CD4-positive, alpha-beta T cell treated with Interleukin-2 at 100 ng/mL for 4 hours (primary cell): ENCODE data around the gene CTNNBL1.
"Not testable (repeated sequence)": the region's sequence is repeated elsewhere in the genome, so short reads cannot be mapped to it uniquely, and the experiment has no call there.

Experiments
- DNase-seq: peaks from one replicate; pipeline ENCODE4 v3.0.0-alpha.2; 2020; ENCODE audit warnings: low spot score

The CTNNBL1 gene

DNA sequence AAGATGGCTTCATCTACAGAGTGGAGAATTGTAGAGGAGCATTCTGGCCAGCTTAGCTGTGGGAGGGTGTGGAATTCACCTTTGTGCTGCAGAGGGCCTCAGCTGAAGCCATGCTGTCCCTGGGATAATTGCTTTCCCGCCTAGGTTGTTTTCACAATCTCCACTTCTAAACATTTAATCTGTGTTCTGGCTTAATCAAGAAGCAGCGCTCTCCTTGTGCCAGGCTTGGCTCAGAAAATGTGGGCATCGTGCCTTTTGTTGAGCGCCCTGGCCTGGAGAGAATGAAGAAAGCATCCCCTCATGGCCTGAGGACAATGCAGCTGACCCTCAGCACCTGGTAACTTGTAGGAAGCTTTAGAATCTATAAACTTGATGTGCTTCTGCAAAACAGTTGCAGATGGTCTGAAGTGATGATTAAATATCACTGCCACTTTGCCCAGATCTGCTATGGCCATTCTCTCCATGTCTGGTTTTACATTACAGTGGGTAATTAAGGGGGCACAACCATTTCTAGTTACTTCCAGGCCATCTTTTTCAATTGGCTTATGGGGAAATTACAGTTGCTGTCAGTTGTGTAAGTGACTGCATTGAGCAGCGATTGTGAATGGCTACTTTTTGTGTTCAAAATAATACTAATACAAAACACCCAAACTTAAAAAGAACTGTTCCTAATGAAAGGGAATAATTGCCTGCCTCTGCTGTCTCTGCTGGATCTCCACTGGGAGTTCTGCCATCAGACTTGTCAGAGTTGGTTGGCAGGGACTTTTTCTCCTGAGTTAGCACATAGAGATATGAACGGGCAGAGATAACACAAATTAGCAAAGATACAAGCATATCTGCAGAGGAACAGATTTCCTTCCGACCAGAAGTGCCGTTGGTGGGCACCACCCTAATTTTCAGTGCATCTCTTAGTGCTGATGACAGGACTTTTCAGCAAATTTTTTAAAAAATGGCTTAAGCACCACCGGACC lies 18.4 kb downstream of the CTNNBL1 start:
- DNase-seq = no peak

DNA sequence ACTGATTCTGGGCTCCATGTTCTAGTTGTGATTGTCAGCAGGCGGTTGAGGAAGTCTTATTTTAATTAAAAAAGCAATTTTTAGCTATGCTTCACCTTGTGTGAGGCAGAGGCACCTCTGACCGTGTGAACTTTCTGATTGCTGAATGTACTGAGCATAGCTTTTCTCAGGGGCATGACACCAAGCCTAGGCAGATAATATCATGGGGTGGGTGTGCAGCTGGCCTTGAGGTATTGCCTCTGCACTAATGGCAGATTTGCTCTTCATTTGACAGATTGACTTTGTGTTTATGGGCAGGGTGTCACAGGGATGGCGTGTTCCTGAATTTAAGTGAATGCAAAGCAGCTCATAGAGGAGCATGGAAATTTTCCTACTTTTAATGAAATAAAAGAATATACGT lies 19.6 kb downstream of the CTNNBL1 start:
- DNase-seq = no peak

GRCh38 chr20:37714978-37715672 lies 21.3 kb downstream of the CTNNBL1 start:
- no peak for DNase-seq

- no peak for DNase-seq
These were observed 27.9 kb downstream of the CTNNBL1 start for GRCh38 chr20:37721751-37722150.

DNA sequence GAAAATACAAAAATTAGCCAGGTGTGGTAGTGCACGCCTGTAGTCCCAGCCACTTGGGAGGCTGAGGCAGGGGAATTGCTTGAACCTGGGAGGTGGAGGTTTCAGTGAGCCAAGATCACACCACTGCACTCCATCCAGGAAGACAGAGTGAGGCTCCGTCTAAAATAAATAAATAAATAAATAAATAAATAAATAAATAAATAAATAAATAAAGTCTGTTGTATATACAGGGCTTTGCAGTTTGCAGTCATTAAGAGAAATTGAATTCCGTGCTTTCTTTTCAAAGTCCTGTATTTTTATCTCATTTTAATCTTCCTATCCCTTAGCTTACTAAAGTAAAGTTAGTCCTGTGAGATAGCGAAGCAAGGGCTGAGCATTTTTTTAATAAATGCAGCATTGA lies 28.5 kb downstream of the CTNNBL1 start:
- DNase-seq = not testable (repeated sequence)

GRCh38 chr20:37723668-37724067 lies 29.8 kb downstream of the CTNNBL1 start:
- DNase-seq = no peak

DNA sequence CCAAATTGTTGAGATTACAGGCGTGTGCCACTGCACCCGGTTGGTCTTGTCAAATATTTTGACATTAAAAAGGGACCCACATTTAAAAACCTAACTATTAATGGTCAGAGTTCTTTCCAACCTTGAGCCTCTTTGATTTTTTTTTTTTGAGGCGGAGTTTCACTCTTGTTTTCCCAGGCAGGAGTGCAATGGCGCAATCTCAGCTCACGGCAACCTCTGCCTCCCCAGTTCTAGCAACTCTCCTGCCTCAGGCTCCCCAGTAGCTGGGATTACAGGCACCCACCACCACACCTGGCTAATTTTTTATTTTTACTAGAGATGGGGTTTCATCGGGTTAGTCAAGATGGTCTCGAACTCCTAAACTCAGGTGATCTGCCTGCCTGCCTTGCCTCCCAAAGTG lies 31.3 kb downstream of the CTNNBL1 start:
- no peak for DNase-seq

DNA sequence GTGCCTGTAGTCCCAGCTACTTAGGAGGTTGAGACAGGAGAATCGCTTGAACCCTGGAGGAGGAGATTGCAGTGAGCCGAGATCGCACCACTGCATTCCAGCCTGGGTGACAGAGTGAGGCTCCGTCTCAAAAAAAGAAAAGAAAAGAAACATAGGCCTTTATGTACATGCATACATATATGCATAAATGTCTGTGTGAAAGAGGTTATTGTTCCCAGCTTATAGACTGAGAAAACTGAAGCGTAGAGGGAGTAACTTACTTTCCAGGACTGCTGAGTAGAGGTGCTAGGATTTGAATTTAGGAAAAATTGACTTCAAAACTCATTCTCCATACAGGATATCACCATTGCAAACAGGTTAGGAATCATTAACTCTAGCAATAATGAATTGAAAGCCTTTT lies 32.0 kb downstream of the CTNNBL1 start:
- DNase-seq = no peak

DNA sequence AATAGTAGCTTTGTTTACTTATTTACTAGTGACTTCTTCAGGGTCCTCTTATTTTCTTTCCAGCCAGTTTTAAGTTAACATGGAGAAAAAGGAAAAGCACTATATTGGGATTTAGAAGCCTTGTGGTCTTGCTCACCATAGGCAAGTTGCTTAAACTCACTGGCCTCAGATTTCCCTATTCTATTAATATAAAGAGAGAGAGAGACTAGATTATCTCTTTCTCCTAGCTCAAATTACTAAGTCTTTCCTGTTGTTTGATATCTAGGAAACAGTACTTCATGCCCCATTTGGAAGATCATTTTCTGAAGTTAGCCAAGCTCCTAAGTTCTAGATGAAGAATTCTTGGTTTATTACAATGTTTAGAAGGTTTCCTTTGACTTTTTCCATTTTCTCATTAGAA lies 32.5 kb downstream of the CTNNBL1 start:
- DNase-seq = no peak

DNA sequence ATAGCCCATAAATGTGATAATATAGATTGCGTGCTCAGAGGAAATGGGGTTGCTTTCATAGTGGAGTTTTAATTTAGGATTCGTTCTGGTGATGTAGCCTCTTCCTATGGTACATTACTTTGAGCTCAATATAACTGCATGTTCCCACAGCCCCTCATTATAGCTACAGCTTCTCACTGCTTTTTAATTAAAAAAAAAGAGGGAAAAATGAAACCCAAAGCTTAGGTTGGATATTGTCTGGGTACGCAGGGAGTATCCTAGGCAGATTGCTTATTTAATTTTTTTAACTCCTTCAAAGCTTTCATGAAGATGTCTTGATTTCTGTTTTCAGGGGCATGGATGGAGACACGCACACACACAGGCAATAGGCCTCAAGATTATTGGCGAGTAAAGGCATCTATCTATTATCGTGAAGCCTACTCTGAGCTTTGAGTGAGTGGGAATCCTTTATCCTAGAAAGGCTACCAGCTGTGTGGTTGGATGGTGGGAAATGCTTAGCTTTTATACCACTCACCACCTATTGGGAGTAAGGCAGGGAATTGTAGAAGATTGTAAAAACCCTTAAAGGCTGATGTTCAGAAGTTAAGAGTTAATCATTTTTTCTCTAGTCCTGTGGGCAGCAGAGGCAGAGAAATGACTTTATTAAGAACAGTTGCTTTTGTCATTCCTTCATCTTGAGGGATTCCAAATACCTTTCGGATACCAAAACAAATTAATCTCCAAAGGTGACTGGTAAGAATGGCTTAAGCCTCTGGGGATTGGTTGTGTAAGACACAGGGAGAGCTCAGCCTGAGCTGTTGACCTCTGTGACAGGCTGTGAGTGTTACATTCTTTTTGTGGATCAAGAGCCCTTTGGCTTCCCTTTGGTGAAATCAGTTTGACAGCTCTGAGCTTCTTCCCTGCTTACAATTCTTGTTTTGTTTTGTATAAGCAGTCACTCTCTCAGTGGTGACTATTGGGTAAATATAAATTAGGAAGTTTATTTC lies 33.4 kb downstream of the CTNNBL1 start:
- DNase-seq = no peak

- no peak for DNase-seq
These were observed 34.3 kb downstream of the CTNNBL1 start for GRCh38 chr20:37727957-37728634.

DNA sequence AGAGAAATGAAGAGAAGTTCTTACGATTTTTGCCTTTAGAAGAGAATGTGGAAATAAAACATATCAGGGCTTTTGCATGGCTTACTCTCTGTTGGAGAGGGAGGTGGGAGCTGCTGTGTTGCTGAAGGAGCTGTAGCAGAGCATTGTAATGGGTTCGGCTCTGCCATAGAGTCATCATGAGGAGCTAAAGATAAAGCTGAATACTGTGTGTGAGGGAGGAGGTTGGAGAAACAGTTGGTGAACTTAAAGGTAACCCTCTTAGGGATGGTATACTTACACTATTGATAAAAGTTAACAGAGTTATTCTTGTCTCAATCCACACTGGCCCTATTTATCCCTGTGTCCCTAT lies 34.8 kb downstream of the CTNNBL1 start:
- no peak for DNase-seq

GRCh38 chr20:37729452-37729851 lies 35.6 kb downstream of the CTNNBL1 start:
- no peak for DNase-seq

DNA sequence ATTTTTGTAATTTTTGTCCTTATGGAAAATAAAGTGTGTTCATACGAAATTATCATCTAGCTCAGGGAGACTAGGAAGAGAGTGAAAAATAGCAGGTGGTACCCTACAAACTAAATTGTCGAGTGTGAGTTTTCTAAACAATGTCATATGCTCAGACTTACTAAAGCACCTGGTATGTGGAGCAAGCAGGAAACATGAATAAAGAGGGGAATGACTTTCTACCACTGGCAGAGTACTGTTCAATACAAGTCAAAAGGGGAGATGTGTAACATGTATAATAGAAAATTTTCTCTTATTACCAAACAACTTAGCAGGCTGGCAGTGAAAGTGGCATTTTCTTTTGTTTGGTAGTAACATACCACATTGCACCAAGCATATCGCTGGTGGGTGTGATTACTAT lies 36.1 kb downstream of the CTNNBL1 start:
- no peak for DNase-seq

DNA sequence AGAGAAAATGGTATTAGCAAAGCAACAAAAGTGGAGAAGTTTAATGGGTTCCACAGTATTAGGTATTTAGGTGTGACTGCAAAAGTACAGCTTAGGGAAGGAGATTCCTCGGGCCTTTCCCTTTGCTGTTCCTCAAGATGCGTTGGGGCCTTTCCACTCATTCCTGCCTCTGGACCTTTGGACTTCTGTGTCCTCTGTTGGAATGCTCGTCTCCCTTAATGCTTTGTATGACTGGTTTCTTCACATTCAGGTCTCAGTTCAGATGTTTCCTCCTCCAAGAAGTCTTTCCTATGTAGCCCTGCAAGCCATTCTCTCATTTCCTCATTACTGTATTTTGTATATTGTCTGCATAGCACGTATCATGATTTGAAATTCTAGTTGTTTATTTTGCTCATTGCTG lies 39.6 kb downstream of the CTNNBL1 start:
- DNase-seq = no peak

DNA sequence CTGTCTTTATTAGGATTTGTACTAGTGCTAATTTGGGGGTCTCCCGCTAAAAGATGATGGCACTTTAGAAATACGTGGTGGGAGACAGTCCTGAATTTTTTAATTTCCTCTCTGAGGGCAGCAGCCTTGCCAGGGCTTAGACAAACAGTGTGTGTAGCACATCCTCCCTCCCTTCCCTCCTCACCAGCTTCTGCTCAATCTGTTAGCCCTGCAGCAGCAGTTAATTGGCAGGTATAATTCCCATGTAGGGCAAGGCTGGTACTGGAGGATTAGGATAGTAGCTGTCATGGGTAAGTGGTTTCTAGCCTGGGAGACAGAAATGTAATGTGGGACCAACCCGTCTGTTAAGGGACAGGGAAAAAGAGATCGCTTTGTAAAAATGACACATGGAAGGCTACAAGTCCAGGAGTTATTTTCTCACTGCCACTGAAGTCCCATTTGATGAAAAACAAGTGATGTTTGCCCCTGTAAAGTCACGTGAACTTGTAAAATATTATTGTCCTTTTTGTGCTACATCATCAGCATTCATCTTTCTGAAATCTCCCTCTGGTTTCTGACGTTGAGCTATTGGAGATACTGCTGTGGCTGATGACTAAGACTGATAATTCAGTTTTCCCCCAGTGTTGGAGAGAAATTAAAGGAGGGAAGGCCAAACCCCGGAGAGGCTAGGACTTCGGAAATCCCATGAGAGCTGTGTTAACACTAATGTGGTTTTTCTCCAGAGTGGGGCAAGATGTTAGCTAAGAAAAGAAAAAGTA lies 40.6 kb downstream of the CTNNBL1 start:
- DNase-seq = no peak

DNA sequence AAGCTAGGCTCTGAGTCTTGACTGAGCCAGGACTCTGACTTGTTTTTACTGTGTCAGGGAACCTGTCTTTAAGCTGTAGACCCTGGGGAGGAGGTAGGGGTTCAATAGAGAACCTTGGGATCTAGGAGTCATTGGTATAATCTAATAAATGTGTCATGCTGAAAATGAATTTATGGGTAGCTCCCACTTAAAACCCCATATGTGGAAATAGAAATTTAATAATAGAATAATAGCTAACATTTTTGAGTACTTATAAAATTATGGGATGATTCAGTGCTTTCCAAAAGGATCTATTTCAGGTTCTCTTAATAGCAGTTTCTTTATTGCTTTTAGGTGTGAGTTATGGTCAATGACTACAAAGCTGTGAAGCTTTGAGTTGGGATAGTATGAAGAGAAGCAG lies 41.7 kb downstream of the CTNNBL1 start:
- DNase-seq = no peak

DNA sequence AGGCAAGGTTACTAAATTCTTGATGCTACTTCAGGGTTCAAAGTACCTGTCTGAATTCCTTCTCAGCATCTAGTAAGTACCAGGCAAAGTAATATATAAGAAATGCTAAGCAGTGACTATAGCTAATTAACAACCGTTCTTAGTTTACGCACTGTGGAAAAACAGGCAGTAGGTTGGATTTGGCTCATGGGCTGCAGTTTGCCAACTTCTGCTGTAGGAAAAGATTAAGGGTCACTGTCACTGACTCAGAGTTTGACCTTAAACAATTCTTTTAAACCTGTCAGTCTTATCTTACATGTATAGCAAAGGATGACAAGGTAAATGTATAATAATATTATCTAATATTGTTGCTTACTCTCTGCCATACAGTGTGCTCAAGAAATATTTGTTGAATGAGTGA lies 42.3 kb downstream of the CTNNBL1 start:
- no peak for DNase-seq

- no peak for DNase-seq
These were observed 44.1 kb downstream of the CTNNBL1 start for GRCh38 chr20:37737826-37738420.

DNA sequence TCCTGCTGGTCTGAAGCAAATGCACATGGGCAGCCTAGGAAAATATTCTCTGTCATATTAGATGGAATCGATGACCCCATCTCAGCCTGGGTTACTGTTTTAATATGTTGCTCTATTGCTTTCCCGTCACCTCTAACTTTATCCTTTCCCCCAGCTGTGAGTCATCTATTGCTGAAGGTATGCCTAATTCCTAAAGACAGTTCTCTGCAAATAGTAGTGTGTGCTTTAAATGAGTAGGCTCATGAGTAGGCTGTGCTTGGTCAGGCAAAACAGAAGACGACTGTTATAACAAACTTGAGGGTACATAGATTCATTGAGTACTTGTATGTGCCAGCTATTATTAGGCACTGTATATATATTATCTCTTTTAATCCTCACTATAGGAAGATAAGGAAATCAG lies 47.2 kb downstream of the CTNNBL1 start:
- DNase-seq = no peak

DNA sequence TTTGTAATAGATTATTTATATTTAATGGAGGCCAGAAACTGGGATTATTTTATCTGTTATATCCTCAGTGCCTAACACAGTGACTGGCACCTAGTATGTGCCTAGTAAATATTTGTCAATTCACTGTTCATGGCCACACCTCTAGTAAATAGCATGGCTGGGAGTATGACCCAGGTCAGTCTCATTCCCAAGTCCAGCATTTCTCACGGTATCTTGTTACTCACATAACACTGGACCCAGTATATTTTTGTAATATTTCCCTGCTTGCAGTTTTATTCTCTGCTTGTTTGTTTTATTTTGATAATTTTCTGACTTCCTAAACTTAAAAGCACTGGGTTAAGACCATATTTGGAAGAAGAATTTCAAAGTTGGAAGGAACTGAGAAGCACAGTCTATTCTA lies 47.7 kb downstream of the CTNNBL1 start:
- DNase-seq = no peak
